Activated CD4-positive, alpha-beta T cell treated with anti-CD3 and anti-CD28 coated beads, Interleukin-2, amount 10 ng/mL, durations not matched to agents 7 days and 5 days (primary cell): ENCODE measurements around the gene HNRNPA1L2. TPM values are rescaled to one million over a fixed set of nuclear protein-coding genes. Genes with fewer than 3 reads are reported as not detected.
"Not testable (repeated sequence)": the region's sequence is repeated elsewhere in the genome, so short reads cannot be mapped to it uniquely, and the experiment has no call there.

ENCODE experiments used
- CTCF ChIA-PET: fragments of 350-600 bp; sonication (Branson Sonifier 250); formaldehyde crosslinking; loops from one replicate; lab custom pipeline; 2021; ENCODE audit warnings: antibody characterized with exemption; lab: Charles Lee
- POLR2A ChIA-PET: fragments of 350-600 bp; sonication (Branson Sonifier 250); formaldehyde crosslinking; loops from one replicate; lab custom pipeline; 2021; ENCODE audit warnings: antibody characterized with exemption; lab: Charles Lee
- DNase-seq: peaks from one replicate; pipeline ENCODE4 v3.0.0-alpha.2; 2020
- H3K27ac Mint-ChIP-seq: one replicate; pipeline ENCODE4 v1.8.0; 2021; ENCODE audit warnings: mild to moderate bottlenecking, moderate library complexity, mixed read lengths
- H3K27me3 Mint-ChIP-seq: one replicate; pipeline ENCODE4 v1.8.0; 2021; ENCODE audit warnings: mixed read lengths
- H3K36me3 Mint-ChIP-seq: one replicate; pipeline ENCODE4 v1.8.0; 2021; ENCODE audit warnings: low read depth, mixed read lengths
- H3K4me1 Mint-ChIP-seq: one replicate; pipeline ENCODE4 v1.8.0; 2021; ENCODE audit warnings: mixed read lengths
- H3K4me3 Mint-ChIP-seq: one replicate; pipeline ENCODE4 v1.8.0; 2021; ENCODE audit warnings: mild to moderate bottlenecking, moderate library complexity, mixed read lengths
- H3K9me3 Mint-ChIP-seq: one replicate; pipeline ENCODE4 v1.8.0; 2021; ENCODE audit warnings: mixed read lengths
- total RNA-seq, 2 experiments: library from RNA; stranded (reverse); gene quantifications; one replicate each; pipeline ENCODE4 v1.2.3, GENCODE V29; 2021

Gene HNRNPA1L2
- total RNA-seq, result 1 to 10 TPM; 7.9 to 9.1 TPM

DNA sequence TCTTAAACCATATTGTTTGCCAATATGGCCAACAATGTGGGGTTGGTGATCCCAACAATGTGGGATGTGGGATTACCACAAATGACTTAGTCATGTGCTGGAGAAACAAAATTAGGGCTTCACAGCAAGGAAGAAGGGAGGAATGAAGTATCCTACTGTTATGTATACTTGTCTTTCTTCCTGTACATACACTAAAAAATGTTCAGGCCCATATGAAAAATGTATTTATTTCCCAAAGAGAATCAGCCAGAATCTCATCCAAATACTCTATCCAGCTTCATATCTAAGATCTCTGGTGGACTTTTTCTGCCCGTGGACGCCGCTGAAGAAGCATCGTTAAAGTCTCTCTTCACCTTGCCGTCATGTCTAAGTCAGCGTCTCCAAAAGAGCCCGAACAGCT is at the start of gene HNRNPA1L2:
Gene HNRNPA1L2 (plus strand): TSS at position 301 of the 400 bp plus-strand sequence. CDS start 62 bp downstream, at position 363.
- Mint-ChIP-seq H3K4me1 (peaks cover 4% of the 10 kb centered on the region), H3K27me3 (no peaks in the 10 kb centered on the region), H3K36me3 (peaks cover 34% of the 10 kb centered on the region), H3K27ac (peak within 1 kb of the TSS; percentile 1), H3K9me3 (no peaks in the 10 kb centered on the region), H3K4me3 (no peak within 1 kb of the TSS)
- POLR2A ChIA-PET, result no interaction called here
- DNase-seq, result no peak
- CTCF ChIA-PET, result no interaction called here

GRCh38 chr13:52593175-52593574 is 49.1 kb upstream of the HNRNPA1L2 start:
- CTCF ChIA-PET, result not testable (repeated sequence)

GRCh38 chr13:52593812-52594211 is 48.4 kb upstream of the HNRNPA1L2 start:
- H3K36me3 Mint-ChIP-seq, DNase-seq, H3K27ac Mint-ChIP-seq, POLR2A ChIA-PET, H3K9me3 Mint-ChIP-seq, H3K4me3 Mint-ChIP-seq, H3K4me1 Mint-ChIP-seq, CTCF ChIA-PET: not testable (repeated sequence)
- peaks cover 32% of the 10 kb centered on the region for H3K27me3 Mint-ChIP-seq

More at GRCh38 chr13:52593175-52593574, 49.1 kb upstream of the HNRNPA1L2 start:
- peaks cover 29% of the 10 kb centered on the region for H3K27me3 Mint-ChIP-seq
- H3K9me3 Mint-ChIP-seq, DNase-seq, H3K4me3 Mint-ChIP-seq, H3K4me1 Mint-ChIP-seq, H3K27ac Mint-ChIP-seq, POLR2A ChIA-PET, H3K36me3 Mint-ChIP-seq: not testable (repeated sequence)

GRCh38 chr13:52594295-52594694 is 47.9 kb upstream of the HNRNPA1L2 start:
- H3K9me3 Mint-ChIP-seq, H3K4me3 Mint-ChIP-seq, H3K4me1 Mint-ChIP-seq, DNase-seq, H3K36me3 Mint-ChIP-seq, CTCF ChIA-PET, POLR2A ChIA-PET, H3K27ac Mint-ChIP-seq: not testable (repeated sequence)
- H3K27me3 Mint-ChIP-seq, result peaks cover 34% of the 10 kb centered on the region

DNA sequence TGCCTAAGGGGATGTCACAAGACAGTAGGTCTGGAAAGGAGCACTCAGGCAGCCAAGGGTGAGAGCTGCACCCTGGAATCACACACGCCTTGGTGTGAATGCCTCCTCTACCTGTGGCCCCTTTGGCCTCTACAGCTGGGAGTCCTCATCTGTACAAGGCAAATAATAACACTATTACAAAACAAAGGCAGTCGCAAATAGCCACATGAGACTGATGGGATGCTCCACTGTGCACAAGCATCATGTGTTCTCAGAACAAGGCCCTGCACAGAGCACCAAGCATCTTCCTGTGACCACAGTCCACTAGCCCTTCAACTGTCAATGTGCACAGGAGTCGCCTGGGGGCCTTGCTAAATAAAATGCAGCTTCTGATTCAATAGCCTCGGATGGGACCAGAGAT is 44.6 kb upstream of the HNRNPA1L2 start:
- DNase-seq, result no peak
- ChIA-PET CTCF (interaction anchor here (1.0 to 1.1 kb wide), 2 partner anchors 20 to 60 kb away, joined by 3 to 4 read pairs; no protein-coding TSS in a partner anchor), POLR2A (no interaction called here)
- Mint-ChIP-seq H3K27me3 (peaks cover 28% of the 10 kb centered on the region), H3K27ac (no peak overlapping the region), H3K9me3 (no peaks in the 10 kb centered on the region), H3K4me3 (no peak overlapping the region), H3K4me1 (peaks cover 18% of the 10 kb centered on the region), H3K36me3 (no peaks in the 10 kb centered on the region)

- POLR2A ChIA-PET, result no interaction called here
- peak overlapping the region; percentile 72 for H3K4me3 Mint-ChIP-seq
- peak overlapping the region; percentile 5 for H3K27ac Mint-ChIP-seq
- peaks cover 18% of the 10 kb centered on the region for H3K4me1 Mint-ChIP-seq
- H3K9me3 Mint-ChIP-seq, result no peaks in the 10 kb centered on the region
- no peaks in the 10 kb centered on the region for H3K36me3 Mint-ChIP-seq
- CTCF ChIA-PET, result interaction anchor here (0.9 to 1.4 kb wide), 2 partner anchors 9 to 21 kb away, joined by 3 to 4 read pairs; no protein-coding TSS in a partner anchor
- H3K27me3 Mint-ChIP-seq, result peaks cover 22% of the 10 kb centered on the region
- DNase-seq, result no peak
Observed at GRCh38 chr13:52599037-52599847, 43.0 kb upstream of the HNRNPA1L2 start.

- Mint-ChIP-seq H3K36me3 (no peaks in the 10 kb centered on the region), H3K27ac (peak overlapping the region; percentile 5), H3K4me1 (peaks cover 18% of the 10 kb centered on the region), H3K4me3 (peak overlapping the region; percentile 72), H3K27me3 (peaks cover 21% of the 10 kb centered on the region), H3K9me3 (no peaks in the 10 kb centered on the region)
- POLR2A ChIA-PET, result no interaction called here
- peak; percentile 8 for DNase-seq
- CTCF ChIA-PET, result interaction anchor here (0.9 to 1.4 kb wide), 2 partner anchors 8 to 20 kb away, joined by 3 to 4 read pairs; no protein-coding TSS in a partner anchor
Observed at GRCh38 chr13:52599848-52600603, 42.2 kb upstream of the HNRNPA1L2 start.

GRCh38 chr13:52600666-52601065 is 41.6 kb upstream of the HNRNPA1L2 start:
- Mint-ChIP-seq H3K27me3 (peaks cover 21% of the 10 kb centered on the region), H3K9me3 (no peaks in the 10 kb centered on the region), H3K4me1 (peaks cover 18% of the 10 kb centered on the region), H3K27ac (no peak overlapping the region), H3K36me3 (no peaks in the 10 kb centered on the region), H3K4me3 (peak overlapping the region; percentile 34)
- ChIA-PET POLR2A (no interaction called here), CTCF (interaction anchor here (0.9 kb wide), 1 partner anchor 16 kb away, joined by 3 read pairs; no protein-coding TSS in a partner anchor)
- DNase-seq, result no peak

DNA sequence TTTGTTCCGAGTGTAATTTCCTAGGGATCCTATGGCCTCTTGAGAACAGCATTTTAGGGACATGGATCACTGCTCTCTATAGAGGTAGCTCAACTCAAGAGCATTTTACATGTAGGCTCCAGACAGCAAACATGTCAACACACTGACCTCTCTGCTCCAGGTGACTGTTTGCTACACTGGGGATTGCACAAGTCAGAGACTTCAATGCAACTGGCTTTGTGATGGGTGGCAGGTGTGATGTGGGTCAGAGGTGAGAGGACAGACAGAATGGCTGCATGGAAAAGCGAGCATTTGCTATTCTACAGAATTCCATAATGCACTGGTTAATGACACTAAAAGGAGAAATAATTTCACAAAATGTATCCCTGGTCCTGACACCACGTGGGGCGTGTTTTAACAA is 38.9 kb upstream of the HNRNPA1L2 start:
- Mint-ChIP-seq H3K27me3 (peaks cover 21% of the 10 kb centered on the region), H3K4me1 (peaks cover 18% of the 10 kb centered on the region)
- H3K4me3 Mint-ChIP-seq, DNase-seq, H3K27ac Mint-ChIP-seq, H3K9me3 Mint-ChIP-seq, POLR2A ChIA-PET, H3K36me3 Mint-ChIP-seq, CTCF ChIA-PET: not testable (repeated sequence)

DNA sequence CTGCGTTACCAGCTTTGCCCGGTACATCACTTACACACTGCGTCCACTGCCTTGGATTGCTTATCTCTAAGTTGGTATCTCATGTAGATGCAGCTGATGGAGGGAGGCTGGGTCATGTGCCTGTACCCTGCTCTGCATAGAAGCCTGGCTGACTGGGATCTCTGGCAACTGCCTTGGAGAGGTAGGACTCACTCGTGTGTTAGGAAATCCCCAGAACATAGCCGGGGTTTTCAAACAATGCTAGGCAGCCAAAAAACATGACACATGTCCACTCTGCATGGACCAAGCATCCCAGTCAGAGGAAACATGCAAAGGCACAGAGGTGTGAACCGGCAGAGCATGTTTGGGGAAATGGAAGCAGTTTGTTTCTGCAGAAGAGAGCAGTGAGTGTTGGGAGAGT is 36.1 kb upstream of the HNRNPA1L2 start:
- H3K4me3 Mint-ChIP-seq, CTCF ChIA-PET, DNase-seq, POLR2A ChIA-PET, H3K4me1 Mint-ChIP-seq, H3K27me3 Mint-ChIP-seq, H3K27ac Mint-ChIP-seq, H3K9me3 Mint-ChIP-seq, H3K36me3 Mint-ChIP-seq: not testable (repeated sequence)

DNA sequence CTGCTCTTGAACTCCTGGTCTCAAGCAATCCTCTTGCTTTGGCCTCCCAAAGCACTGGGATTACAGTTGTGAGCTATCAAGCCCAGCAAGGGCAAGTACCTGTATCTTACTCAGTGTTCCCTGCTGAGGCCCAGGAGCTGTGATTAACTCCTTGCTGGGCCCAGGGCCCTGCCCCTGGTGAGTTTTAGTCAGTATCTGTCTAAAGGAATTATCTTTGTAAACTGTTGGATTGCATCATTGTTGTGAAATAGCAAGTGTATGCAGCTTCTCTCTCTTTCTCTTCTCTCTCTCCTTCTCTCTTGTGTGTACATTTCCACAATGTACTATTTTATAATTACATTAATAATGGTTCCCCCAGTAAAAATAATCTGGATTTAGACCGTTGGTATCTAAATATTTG is 35.4 kb upstream of the HNRNPA1L2 start:
- H3K4me3 Mint-ChIP-seq, POLR2A ChIA-PET, CTCF ChIA-PET, H3K27me3 Mint-ChIP-seq, H3K4me1 Mint-ChIP-seq, H3K9me3 Mint-ChIP-seq, H3K36me3 Mint-ChIP-seq, H3K27ac Mint-ChIP-seq, DNase-seq: not testable (repeated sequence)

GRCh38 chr13:52608184-52608583 is 34.0 kb upstream of the HNRNPA1L2 start:
- H3K9me3 Mint-ChIP-seq, DNase-seq, POLR2A ChIA-PET, H3K27me3 Mint-ChIP-seq, H3K4me3 Mint-ChIP-seq, H3K4me1 Mint-ChIP-seq, H3K27ac Mint-ChIP-seq, H3K36me3 Mint-ChIP-seq: not testable (repeated sequence)
- CTCF ChIA-PET, result interaction anchor here (0.6 to 1.1 kb wide), 2 partner anchors 8 to 237 kb away, joined by 3 read pairs; no protein-coding TSS in a partner anchor
